SK-N-SH (cell line): ENCODE measurements around the gene NCAPD3.

ENCODE experiments used
- MXI1 ChIP-seq: IDR thresholded peaks from 2 replicates; pipeline ENCODE4 v1.6.1; 2012; ENCODE audit warnings: mild to moderate bottlenecking, low read depth, low read length, improper control_type of control experiment
- POLR2AphosphoS5 ChIP-seq: IDR thresholded peaks from 2 replicates; pipeline ENCODE4 v1.6.1; 2012; ENCODE audit warnings: low read depth, low read length
- RFX5 ChIP-seq: IDR thresholded peaks from 2 replicates; pipeline ENCODE4 v1.6.1; 2012; ENCODE audit warnings: mild to moderate bottlenecking, improper control_type of control experiment, low read length
- USF2 ChIP-seq: fragments of 150-350 bp; IDR thresholded peaks from 2 replicates; pipeline ENCODE4 v1.6.1; 2017; ENCODE audit warnings: antibody characterized with exemption, low read length, low read depth, borderline replicate concordance
- YY1 ChIP-seq: IDR thresholded peaks from 2 replicates; pipeline ENCODE4 v1.4.0; 2012; ENCODE audit warnings: low read depth, mild to moderate bottlenecking
- TF ChIP-seq, protein P1 (sequence below): fragments of 200-600 bp; sonication (generic); IDR thresholded peaks from 2 replicates; pipeline ENCODE4 v1.6.1; 2017; ENCODE audit warnings: antibody characterized with exemption, mild to moderate bottlenecking, moderate library complexity
- TF ChIP-seq, protein P2 (sequence below): IDR thresholded peaks from 2 replicates; pipeline ENCODE4 v1.6.1; 2012; ENCODE audit warnings: mild to moderate bottlenecking, low read depth, low read length, moderate library complexity

GRCh38 chr11:134257101-134257500 lies 33.3 kb upstream of the NCAPD3 start:
- TF ChIP-seq, protein P1, sequence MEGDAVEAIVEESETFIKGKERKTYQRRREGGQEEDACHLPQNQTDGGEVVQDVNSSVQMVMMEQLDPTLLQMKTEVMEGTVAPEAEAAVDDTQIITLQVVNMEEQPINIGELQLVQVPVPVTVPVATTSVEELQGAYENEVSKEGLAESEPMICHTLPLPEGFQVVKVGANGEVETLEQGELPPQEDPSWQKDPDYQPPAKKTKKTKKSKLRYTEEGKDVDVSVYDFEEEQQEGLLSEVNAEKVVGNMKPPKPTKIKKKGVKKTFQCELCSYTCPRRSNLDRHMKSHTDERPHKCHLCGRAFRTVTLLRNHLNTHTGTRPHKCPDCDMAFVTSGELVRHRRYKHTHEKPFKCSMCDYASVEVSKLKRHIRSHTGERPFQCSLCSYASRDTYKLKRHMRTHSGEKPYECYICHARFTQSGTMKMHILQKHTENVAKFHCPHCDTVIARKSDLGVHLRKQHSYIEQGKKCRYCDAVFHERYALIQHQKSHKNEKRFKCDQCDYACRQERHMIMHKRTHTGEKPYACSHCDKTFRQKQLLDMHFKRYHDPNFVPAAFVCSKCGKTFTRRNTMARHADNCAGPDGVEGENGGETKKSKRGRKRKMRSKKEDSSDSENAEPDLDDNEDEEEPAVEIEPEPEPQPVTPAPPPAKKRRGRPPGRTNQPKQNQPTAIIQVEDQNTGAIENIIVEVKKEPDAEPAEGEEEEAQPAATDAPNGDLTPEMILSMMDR = no peak
- TF ChIP-seq MXI1 = no peak
- TF ChIP-seq USF2 = no peak
- TF ChIP-seq, protein P2, sequence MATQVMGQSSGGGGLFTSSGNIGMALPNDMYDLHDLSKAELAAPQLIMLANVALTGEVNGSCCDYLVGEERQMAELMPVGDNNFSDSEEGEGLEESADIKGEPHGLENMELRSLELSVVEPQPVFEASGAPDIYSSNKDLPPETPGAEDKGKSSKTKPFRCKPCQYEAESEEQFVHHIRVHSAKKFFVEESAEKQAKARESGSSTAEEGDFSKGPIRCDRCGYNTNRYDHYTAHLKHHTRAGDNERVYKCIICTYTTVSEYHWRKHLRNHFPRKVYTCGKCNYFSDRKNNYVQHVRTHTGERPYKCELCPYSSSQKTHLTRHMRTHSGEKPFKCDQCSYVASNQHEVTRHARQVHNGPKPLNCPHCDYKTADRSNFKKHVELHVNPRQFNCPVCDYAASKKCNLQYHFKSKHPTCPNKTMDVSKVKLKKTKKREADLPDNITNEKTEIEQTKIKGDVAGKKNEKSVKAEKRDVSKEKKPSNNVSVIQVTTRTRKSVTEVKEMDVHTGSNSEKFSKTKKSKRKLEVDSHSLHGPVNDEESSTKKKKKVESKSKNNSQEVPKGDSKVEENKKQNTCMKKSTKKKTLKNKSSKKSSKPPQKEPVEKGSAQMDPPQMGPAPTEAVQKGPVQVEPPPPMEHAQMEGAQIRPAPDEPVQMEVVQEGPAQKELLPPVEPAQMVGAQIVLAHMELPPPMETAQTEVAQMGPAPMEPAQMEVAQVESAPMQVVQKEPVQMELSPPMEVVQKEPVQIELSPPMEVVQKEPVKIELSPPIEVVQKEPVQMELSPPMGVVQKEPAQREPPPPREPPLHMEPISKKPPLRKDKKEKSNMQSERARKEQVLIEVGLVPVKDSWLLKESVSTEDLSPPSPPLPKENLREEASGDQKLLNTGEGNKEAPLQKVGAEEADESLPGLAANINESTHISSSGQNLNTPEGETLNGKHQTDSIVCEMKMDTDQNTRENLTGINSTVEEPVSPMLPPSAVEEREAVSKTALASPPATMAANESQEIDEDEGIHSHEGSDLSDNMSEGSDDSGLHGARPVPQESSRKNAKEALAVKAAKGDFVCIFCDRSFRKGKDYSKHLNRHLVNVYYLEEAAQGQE = no peak
- no peak for TF ChIP-seq YY1
- no peak for TF ChIP-seq POLR2AphosphoS5
- TF ChIP-seq RFX5 = no peak
